ENCODE data around the gene LMTK3.

LMTK3 gene

GRCh38 chr19:48441360-48442050, 70.1 kb downstream of the LMTK3 start:
- no peak overlapping the region for H3K14ac ChIP-seq (ENCODE audit: low read length)
- H2AK5ac ChIP-seq (ENCODE audit: low read length), result no peak overlapping the region
- peaks cover 0 to under 1% of the 10 kb centered on the region in 2 experiments for H3K36me3 ChIP-seq (ENCODE audit: control insufficient read depth in 1 of 2, insufficient read depth in 2 of 2, low read length in 2 of 2)
- H2AFZ ChIP-seq (ENCODE audit: insufficient read depth, low read length, poor library complexity), result no peak overlapping the region
- H2BK5ac ChIP-seq (ENCODE audit: low read depth, low read length, poor library complexity), result no peak overlapping the region
- H4K8ac ChIP-seq (ENCODE audit: low read depth, low read length), result no peak overlapping the region
- H3K4me1 ChIP-seq (ENCODE audit: control insufficient read depth in 1 of 2, insufficient read depth in 2 of 2, low read length in 2 of 2), result peaks cover 23 to 25% of the 10 kb centered on the region in 2 experiments
- H3K9me3 ChIP-seq (ENCODE audit: insufficient read depth, low read depth, low read length), result peaks cover 2% of the 10 kb centered on the region
- H3K4me2 ChIP-seq (ENCODE audit: low read length), result no peak overlapping the region
- H2BK12ac ChIP-seq (ENCODE audit: low read length), result no peak overlapping the region
- peaks cover 14% of the 10 kb centered on the region for H3K79me1 ChIP-seq (ENCODE audit: low read length)
- H2BK120ac ChIP-seq (ENCODE audit: insufficient read depth, low read length, poor library complexity), result no peak overlapping the region
- no peak overlapping the region for H3K27ac ChIP-seq (ENCODE audit: low read depth, low read length)
- H3K79me2 ChIP-seq (ENCODE audit: control insufficient read depth, insufficient read depth, low read length, poor library complexity), result peaks cover 2% of the 10 kb centered on the region
- H3K4me3 ChIP-seq (ENCODE audit: low read depth, low read length), result no peak overlapping the region
- no peak overlapping the region for H3K9ac ChIP-seq (ENCODE audit: low read length)
- H4K12ac ChIP-seq (ENCODE audit: low read depth, low read length), result no peak overlapping the region
- no peak overlapping the region for H3K23ac ChIP-seq (ENCODE audit: low read length)
- no peak for DNase-seq
- H3K18ac ChIP-seq (ENCODE audit: low read length), result no peak overlapping the region
- H4K91ac ChIP-seq (ENCODE audit: low read depth, low read length), result no peak overlapping the region
- H3K27me3 ChIP-seq (ENCODE audit: insufficient read depth, low read length), result no peaks in the 10 kb centered on the region
- no CpG with 5 or more reads among the region's 20 CpGs for WGBS (ENCODE audit: extremely low coverage, insufficient coverage, insufficient read length)
- H3K4ac ChIP-seq (ENCODE audit: low read depth, low read length), result no peak overlapping the region

GRCh38 chr19:48436586-48436985, 75.0 kb downstream of the LMTK3 start:
- Histone ChIP-seq H3K27me3 (ENCODE audit: insufficient read depth, low read length) (no peaks in the 10 kb centered on the region), H3K36me3 (ENCODE audit: control insufficient read depth in 1 of 2, insufficient read depth in 2 of 2, low read length in 2 of 2) (no peaks in the 10 kb centered on the region), H2BK120ac (ENCODE audit: insufficient read depth, low read length, poor library complexity) (peak overlapping the region; percentile 9), H3K9ac (ENCODE audit: low read length) (no peak overlapping the region), H2AFZ (ENCODE audit: insufficient read depth, low read length, poor library complexity) (no peak overlapping the region), H2AK5ac (ENCODE audit: low read length) (no peak overlapping the region), H3K18ac (ENCODE audit: low read length) (no peak overlapping the region), H2BK5ac (ENCODE audit: low read depth, low read length, poor library complexity) (no peak overlapping the region), H3K79me2 (ENCODE audit: control insufficient read depth, insufficient read depth, low read length, poor library complexity) (no peaks in the 10 kb centered on the region), H3K23ac (ENCODE audit: low read length) (no peak overlapping the region), H4K91ac (ENCODE audit: low read depth, low read length) (peak overlapping the region; percentile 27), H3K4ac (ENCODE audit: low read depth, low read length) (no peak overlapping the region), H4K12ac (ENCODE audit: low read depth, low read length) (no peak overlapping the region), H3K27ac (ENCODE audit: low read depth, low read length) (peak overlapping the region; percentile 1), H3K79me1 (ENCODE audit: low read length) (peaks cover 13% of the 10 kb centered on the region), H3K4me3 (ENCODE audit: low read depth, low read length) (no peak overlapping the region), H3K9me3 (ENCODE audit: insufficient read depth, low read depth, low read length) (peaks cover 2% of the 10 kb centered on the region), H2BK12ac (ENCODE audit: low read length) (peak overlapping the region; percentile 23), H3K4me1 (ENCODE audit: control insufficient read depth in 1 of 2, insufficient read depth in 2 of 2, low read length in 2 of 2) (peaks cover 21 to 23% of the 10 kb centered on the region in 2 experiments), H3K4me2 (ENCODE audit: low read length) (no peak overlapping the region), H3K14ac (ENCODE audit: low read length) (no peak overlapping the region), H4K8ac (ENCODE audit: low read depth, low read length) (peak overlapping the region; percentile 0)
- WGBS (ENCODE audit: extremely low coverage, insufficient coverage, insufficient read length), result no CpG with 5 or more reads among the region's 5 CpGs
- DNase-seq, result no peak

Measured in trophoblast cell (in vitro differentiated cells and primary cell).